Vagina (tissue), 2 donors: ENCODE data around the gene NXPH1. TPM values are rescaled to one million over a fixed set of nuclear protein-coding genes. Genes with fewer than 3 reads are reported as not detected.

Experiments
- DNase-seq, 2 donors: peaks; one replicate each; pipeline ENCODE4 v3.0.0-alpha.2; 2017; ENCODE audit errors: extremely low spot score in 2 of 2
- H3K27ac ChIP-seq: fragments of 200-600 bp; sonication (generic); one replicate; pipeline ENCODE4 v1.5.1; 2019
- H3K27me3 ChIP-seq: fragments of 200-600 bp; sonication (generic); one replicate; pipeline ENCODE4 v1.5.1; 2019
- H3K36me3 ChIP-seq, 2 donors: fragments of 200-600 bp; sonication (generic); one replicate each; pipeline ENCODE4 v1.5.1; 2017 to 2019
- H3K4me1 ChIP-seq: fragments of 200-600 bp; sonication (generic); one replicate; pipeline ENCODE4 v1.5.1; 2019
- H3K4me3 ChIP-seq, 2 donors: fragments of 200-600 bp; sonication (generic); 1 replicate in 1 of 2; 2 replicates in 1 of 2; pipeline ENCODE4 v1.5.1; 2016 to 2019
- H3K9me3 ChIP-seq: fragments of 200-600 bp; sonication (generic); one replicate; pipeline ENCODE4 v1.5.1; 2019
- POLR2A ChIP-seq, 2 donors: fragments of 450-650 bp; IDR thresholded peaks; one replicate each; pipeline ENCODE4 v1.6.1; 2017; ENCODE audit warnings: antibody characterized with exemption in 2 of 2, mild to moderate bottlenecking in 2 of 2, moderate library complexity in 2 of 2
- POLR2AphosphoS5 ChIP-seq, 2 donors: sonication (generic); formaldehyde crosslinking; IDR thresholded peaks; one replicate each; pipeline ENCODE4 v1.9.0; 2017; ENCODE audit warnings: antibody characterized with exemption in 2 of 2, mild to moderate bottlenecking in 2 of 2, low read depth in 1 of 2; ENCODE audit not compliant: insufficient read depth in 1 of 2
- intact Hi-C: fragments of 100-400 bp; cut with DNase I; formaldehyde crosslinking; loops from one replicate; pipeline ENCODE4 v1.15.1; 2023
- total RNA-seq: library from RNA; depleted of rRNA; stranded (reverse); fragments of >200 nt; gene quantifications from one replicate; pipeline ENCODE4 v1.2.3, GENCODE V29; 2016
- TF ChIP-seq, protein P1 (sequence below), 3 experiments: fragments of 450-650 bp in 2 of 3; fragments of 200-600 bp in 1 of 3; sonication (generic) in 1 of 3; IDR thresholded peaks; one replicate each; pipeline ENCODE4 v1.5.1; 2017 to 2019; ENCODE audit warnings: antibody characterized with exemption in 3 of 3, mild to moderate bottlenecking in 2 of 3, moderate library complexity in 2 of 3

Gene NXPH1
- total RNA-seq, 1 donor from 2014 or later = 0.25 TPM

DNA sequence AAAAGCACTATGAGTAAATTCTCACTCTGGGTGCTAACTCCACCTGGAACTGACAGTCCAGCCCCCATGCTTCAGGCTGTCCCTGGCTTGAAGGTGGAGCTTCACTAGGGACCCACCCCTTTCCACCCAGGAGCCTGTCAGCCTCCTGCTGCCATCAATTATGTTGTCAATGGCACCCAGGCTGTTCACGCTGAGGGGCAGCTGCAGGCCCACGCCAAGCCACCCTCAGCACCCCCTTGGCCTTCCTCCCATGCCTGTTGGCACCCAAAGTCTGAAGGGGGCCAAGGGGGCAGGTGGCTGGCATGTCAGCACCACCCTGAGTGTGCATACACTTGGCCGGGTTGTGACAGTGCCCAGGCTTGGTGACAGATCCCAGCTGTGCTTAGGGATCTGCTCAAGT, 149.3 kb downstream of the NXPH1 start:
- Histone ChIP-seq H3K27ac (no peak overlapping the region), H3K4me3 (no peak overlapping the region), H3K27me3 (no peaks in the 10 kb centered on the region), H3K36me3 (no peaks in the 10 kb centered on the region), H3K9me3 (no peaks in the 10 kb centered on the region), H3K4me1 (no peaks in the 10 kb centered on the region)
- intact Hi-C loops = no loop called here
- no peak for DNase-seq
- TF ChIP-seq POLR2AphosphoS5 (IDR thresholded peaks at IDR 0.05; ENCODE audit: insufficient read depth in 1 of 2, low read depth in 1 of 2) (no peak), POLR2A (IDR thresholded peaks at IDR 0.05) (no peak)
- TF ChIP-seq, protein P1, sequence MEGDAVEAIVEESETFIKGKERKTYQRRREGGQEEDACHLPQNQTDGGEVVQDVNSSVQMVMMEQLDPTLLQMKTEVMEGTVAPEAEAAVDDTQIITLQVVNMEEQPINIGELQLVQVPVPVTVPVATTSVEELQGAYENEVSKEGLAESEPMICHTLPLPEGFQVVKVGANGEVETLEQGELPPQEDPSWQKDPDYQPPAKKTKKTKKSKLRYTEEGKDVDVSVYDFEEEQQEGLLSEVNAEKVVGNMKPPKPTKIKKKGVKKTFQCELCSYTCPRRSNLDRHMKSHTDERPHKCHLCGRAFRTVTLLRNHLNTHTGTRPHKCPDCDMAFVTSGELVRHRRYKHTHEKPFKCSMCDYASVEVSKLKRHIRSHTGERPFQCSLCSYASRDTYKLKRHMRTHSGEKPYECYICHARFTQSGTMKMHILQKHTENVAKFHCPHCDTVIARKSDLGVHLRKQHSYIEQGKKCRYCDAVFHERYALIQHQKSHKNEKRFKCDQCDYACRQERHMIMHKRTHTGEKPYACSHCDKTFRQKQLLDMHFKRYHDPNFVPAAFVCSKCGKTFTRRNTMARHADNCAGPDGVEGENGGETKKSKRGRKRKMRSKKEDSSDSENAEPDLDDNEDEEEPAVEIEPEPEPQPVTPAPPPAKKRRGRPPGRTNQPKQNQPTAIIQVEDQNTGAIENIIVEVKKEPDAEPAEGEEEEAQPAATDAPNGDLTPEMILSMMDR (IDR thresholded peaks at IDR 0.05) = no peak

DNA sequence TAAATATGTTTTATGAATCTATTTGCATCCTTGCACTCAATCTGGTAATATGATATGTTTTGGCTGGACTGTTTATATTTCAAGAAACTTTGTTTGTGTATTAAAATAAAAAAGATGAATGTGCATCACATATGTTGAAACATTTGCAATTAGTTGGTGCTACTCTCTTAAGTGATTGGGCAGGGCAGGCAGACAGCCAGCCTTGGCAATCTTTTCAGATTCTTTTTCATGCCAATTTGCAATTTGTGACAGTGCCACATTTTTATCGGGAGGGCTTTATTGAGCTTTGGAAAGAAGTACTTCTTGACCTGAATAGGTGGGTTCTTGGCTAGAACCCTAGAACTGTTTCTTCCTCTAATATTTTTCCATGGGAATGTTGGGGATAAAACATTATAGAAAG, 152.2 kb downstream of the NXPH1 start:
- Histone ChIP-seq H3K36me3 (no peaks in the 10 kb centered on the region), H3K27me3 (no peaks in the 10 kb centered on the region), H3K4me3 (no peak overlapping the region), H3K27ac (no peak overlapping the region), H3K4me1 (no peaks in the 10 kb centered on the region), H3K9me3 (no peaks in the 10 kb centered on the region)
- intact Hi-C loops = no loop called here
- TF ChIP-seq, protein P1 (IDR thresholded peaks at IDR 0.05) = no peak
- no peak for TF ChIP-seq POLR2A (IDR thresholded peaks at IDR 0.05)
- no peak for DNase-seq

DNA sequence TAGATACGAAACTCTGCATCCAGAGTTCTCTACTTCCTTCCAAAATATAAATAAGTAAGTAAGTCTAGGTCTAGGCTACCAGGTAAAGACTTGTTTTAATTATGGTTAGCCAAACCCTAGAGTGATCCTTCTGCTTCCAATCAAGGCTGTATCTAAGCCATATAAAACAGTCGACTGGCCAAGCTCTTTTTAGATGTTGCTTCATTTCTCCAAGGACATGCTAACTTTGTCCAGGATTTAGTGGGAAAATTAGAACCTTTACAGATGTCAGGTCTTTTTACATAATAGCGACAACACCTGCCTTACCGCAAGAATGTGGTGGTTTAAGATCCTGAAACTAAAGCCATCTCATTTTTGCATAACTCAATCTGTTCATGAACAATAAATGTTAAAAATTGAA, 156.8 kb downstream of the NXPH1 start:
- Histone ChIP-seq H3K27me3 (no peaks in the 10 kb centered on the region), H3K4me1 (no peaks in the 10 kb centered on the region), H3K27ac (no peak overlapping the region), H3K9me3 (no peaks in the 10 kb centered on the region), H3K4me3 (no peak overlapping the region), H3K36me3 (no peaks in the 10 kb centered on the region)
- intact Hi-C loops = no loop called here
- no peak for DNase-seq
- TF ChIP-seq POLR2AphosphoS5 (IDR thresholded peaks at IDR 0.05; ENCODE audit: insufficient read depth in 1 of 2, low read depth in 1 of 2) = no peak
- TF ChIP-seq, protein P1 (IDR thresholded peaks at IDR 0.05) = no peak

GRCh38 chr7:8590791-8591190, 157.4 kb downstream of the NXPH1 start:
- TF ChIP-seq, protein P1 (IDR thresholded peaks at IDR 0.05) = no peak
- TF ChIP-seq POLR2AphosphoS5 (IDR thresholded peaks at IDR 0.05; ENCODE audit: insufficient read depth in 1 of 2, low read depth in 1 of 2) (no peak), POLR2A (IDR thresholded peaks at IDR 0.05) (no peak)
- Histone ChIP-seq H3K4me3 (no peak overlapping the region), H3K4me1 (no peaks in the 10 kb centered on the region), H3K36me3 (no peaks in the 10 kb centered on the region), H3K9me3 (no peaks in the 10 kb centered on the region), H3K27me3 (no peaks in the 10 kb centered on the region), H3K27ac (no peak overlapping the region)
- no peak for DNase-seq
- intact Hi-C loops = no loop called here

DNA sequence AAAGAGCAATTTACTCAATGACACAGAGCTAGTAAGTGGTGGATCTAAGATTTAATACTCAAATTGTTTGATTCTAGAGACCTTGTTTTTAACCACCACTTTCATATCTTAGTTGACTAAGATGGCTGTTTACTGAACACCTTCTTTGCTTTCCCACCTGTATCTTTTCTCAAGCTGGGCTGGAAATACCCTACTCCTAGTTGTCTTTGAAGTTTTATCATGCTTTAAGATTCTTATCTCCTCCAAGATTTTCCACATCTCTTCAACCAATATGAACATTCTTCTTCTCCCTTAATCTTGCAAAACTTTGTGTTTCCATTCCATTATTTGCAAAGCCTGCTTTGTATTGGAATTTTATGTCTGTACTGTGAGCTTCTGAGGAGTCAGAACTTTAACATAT, 157.9 kb downstream of the NXPH1 start:
- H3K9me3 ChIP-seq = no peaks in the 10 kb centered on the region
- H3K27me3 ChIP-seq = no peaks in the 10 kb centered on the region
- H3K36me3 ChIP-seq = no peaks in the 10 kb centered on the region
- no peak for DNase-seq
- TF ChIP-seq POLR2A (IDR thresholded peaks at IDR 0.05) (no peak), POLR2AphosphoS5 (IDR thresholded peaks at IDR 0.05; ENCODE audit: insufficient read depth in 1 of 2, low read depth in 1 of 2) (no peak)
- TF ChIP-seq, protein P1 (IDR thresholded peaks at IDR 0.05) = no peak
- intact Hi-C loops = no loop called here
- H3K27ac ChIP-seq = no peak overlapping the region
- H3K4me3 ChIP-seq = no peak overlapping the region
- H3K4me1 ChIP-seq = no peaks in the 10 kb centered on the region
